Measurements from ENCODE around the gene CMC2. TPM values are rescaled to one million over a fixed set of nuclear protein-coding genes. Genes with fewer than 3 reads are reported as not detected.

Gene CMC2
- total RNA-seq, 1 experiment from 2014 or later: 82.0 TPM

DNA sequence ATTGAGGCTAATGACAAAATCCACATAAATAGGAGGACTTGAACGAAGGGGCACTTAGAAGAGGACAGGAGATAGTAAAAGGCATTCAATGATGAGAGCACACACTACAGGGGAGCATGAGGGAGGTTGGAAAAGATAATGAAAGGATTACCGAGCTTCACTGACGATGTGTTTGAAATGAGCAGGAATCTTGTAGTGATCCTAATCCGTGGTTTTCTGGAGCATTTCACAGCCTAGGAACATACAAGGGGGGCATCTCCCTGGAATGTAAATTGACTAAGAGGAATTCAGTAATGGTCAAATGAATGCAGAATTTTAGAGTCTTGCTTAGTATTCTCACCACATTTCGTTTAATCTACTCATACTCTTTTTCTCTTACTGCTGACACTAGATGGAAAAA lies 34.2 kb upstream of the CMC2 start:
- in situ Hi-C loops (cut with HindIII; ENCODE audit: low pct_unique_long_range_greater_than_20kb, low sequenced_read_pairs) (no loop called here), intact Hi-C loops (cut with micrococcal nuclease; ENCODE audit: unreplicated experiment) (no loop called here)
- H3K27me3 ChIP-seq (ENCODE audit: control insufficient read depth, insufficient read depth, low read length): no peaks in the 10 kb centered on the region
- ChIA-PET POLR2A (no interaction called here), CTCF (no interaction called here)
- DNase-seq (ENCODE audit: low read depth, low spot score) (no peak), ATAC-seq (no peak)
- H3K36me3 ChIP-seq (ENCODE audit: control insufficient read depth, insufficient read depth, low read length): peaks cover 10% of the 10 kb centered on the region
- H3K27ac ChIP-seq (ENCODE audit: low read length): no peak overlapping the region
- TF ChIP-seq, protein P1, sequence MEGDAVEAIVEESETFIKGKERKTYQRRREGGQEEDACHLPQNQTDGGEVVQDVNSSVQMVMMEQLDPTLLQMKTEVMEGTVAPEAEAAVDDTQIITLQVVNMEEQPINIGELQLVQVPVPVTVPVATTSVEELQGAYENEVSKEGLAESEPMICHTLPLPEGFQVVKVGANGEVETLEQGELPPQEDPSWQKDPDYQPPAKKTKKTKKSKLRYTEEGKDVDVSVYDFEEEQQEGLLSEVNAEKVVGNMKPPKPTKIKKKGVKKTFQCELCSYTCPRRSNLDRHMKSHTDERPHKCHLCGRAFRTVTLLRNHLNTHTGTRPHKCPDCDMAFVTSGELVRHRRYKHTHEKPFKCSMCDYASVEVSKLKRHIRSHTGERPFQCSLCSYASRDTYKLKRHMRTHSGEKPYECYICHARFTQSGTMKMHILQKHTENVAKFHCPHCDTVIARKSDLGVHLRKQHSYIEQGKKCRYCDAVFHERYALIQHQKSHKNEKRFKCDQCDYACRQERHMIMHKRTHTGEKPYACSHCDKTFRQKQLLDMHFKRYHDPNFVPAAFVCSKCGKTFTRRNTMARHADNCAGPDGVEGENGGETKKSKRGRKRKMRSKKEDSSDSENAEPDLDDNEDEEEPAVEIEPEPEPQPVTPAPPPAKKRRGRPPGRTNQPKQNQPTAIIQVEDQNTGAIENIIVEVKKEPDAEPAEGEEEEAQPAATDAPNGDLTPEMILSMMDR (IDR thresholded peaks at IDR 0.05): no peak
- TF ChIP-seq SIN3A (IDR thresholded peaks at IDR 0.05; ENCODE audit: borderline replicate concordance, insufficient read depth, low read depth, low read length) (no peak), POLR2AphosphoS5 (IDR thresholded peaks at IDR 0.05; ENCODE audit: low read depth, low read length) (no peak), TCF7L2 (IDR thresholded peaks at IDR 0.05; ENCODE audit: low read depth, low read length) (no peak)
- TF ChIP-seq, protein P2, sequence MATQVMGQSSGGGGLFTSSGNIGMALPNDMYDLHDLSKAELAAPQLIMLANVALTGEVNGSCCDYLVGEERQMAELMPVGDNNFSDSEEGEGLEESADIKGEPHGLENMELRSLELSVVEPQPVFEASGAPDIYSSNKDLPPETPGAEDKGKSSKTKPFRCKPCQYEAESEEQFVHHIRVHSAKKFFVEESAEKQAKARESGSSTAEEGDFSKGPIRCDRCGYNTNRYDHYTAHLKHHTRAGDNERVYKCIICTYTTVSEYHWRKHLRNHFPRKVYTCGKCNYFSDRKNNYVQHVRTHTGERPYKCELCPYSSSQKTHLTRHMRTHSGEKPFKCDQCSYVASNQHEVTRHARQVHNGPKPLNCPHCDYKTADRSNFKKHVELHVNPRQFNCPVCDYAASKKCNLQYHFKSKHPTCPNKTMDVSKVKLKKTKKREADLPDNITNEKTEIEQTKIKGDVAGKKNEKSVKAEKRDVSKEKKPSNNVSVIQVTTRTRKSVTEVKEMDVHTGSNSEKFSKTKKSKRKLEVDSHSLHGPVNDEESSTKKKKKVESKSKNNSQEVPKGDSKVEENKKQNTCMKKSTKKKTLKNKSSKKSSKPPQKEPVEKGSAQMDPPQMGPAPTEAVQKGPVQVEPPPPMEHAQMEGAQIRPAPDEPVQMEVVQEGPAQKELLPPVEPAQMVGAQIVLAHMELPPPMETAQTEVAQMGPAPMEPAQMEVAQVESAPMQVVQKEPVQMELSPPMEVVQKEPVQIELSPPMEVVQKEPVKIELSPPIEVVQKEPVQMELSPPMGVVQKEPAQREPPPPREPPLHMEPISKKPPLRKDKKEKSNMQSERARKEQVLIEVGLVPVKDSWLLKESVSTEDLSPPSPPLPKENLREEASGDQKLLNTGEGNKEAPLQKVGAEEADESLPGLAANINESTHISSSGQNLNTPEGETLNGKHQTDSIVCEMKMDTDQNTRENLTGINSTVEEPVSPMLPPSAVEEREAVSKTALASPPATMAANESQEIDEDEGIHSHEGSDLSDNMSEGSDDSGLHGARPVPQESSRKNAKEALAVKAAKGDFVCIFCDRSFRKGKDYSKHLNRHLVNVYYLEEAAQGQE (IDR thresholded peaks at IDR 0.05; ENCODE audit: insufficient read depth in 1 of 2, low read depth in 2 of 2, low read length in 1 of 2): no peak
- H3K9me3 ChIP-seq (ENCODE audit: control insufficient read depth, insufficient read depth, low read depth, low read length): no peaks in the 10 kb centered on the region
- H3K4me3 ChIP-seq (ENCODE audit: low read depth in 2 of 2, low read length in 2 of 2): no peak overlapping the region
- no peaks in the 10 kb centered on the region; the same call in 1 of the 2 replicates for H3K4me1 ChIP-seq (ENCODE audit: control insufficient read depth, insufficient read depth, low read length)
- no TSS peak for BruUV-seq (replicated peaks)

DNA sequence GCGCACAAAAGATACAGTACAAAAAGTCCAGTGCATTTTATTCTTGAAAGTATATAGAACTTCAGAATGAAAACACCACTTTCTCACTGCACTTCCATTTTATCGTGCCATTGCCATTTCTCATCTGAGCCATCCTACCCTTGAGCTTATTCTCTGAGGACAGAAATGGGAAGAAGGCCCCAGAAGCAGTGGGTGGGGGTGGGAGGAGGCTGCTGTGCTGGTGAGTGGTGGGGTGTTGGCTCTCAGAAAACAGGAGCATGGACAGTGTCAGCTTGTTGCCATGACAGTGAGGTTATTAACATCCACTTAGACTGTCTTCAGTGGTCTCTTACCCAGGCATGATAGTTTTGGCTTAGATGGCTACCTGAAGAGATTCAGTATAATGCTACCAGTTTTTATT lies 33.4 kb upstream of the CMC2 start:
- in situ Hi-C loops (cut with HindIII; ENCODE audit: low pct_unique_long_range_greater_than_20kb, low sequenced_read_pairs): no loop called here
- ATAC-seq: no peak
- peaks cover 10% of the 10 kb centered on the region for H3K36me3 ChIP-seq (ENCODE audit: control insufficient read depth, insufficient read depth, low read length)
- no peak overlapping the region for H3K27ac ChIP-seq (ENCODE audit: low read length)
- no peaks in the 10 kb centered on the region for H3K27me3 ChIP-seq (ENCODE audit: control insufficient read depth, insufficient read depth, low read length)
- intact Hi-C loops (cut with micrococcal nuclease; ENCODE audit: unreplicated experiment): no loop called here
- no TSS peak for BruUV-seq (replicated peaks)
- CTCF ChIA-PET: no interaction called here
- POLR2A ChIA-PET: interaction anchor here (0.6 kb wide), 1 partner anchor 52 kb away, joined by 10 read pairs; no protein-coding TSS in a partner anchor
- no peaks in the 10 kb centered on the region; the same call in 1 of the 2 replicates for H3K4me1 ChIP-seq (ENCODE audit: control insufficient read depth, insufficient read depth, low read length)
- DNase-seq (ENCODE audit: low read depth, low spot score): no peak
- H3K4me3 ChIP-seq (ENCODE audit: low read depth in 2 of 2, low read length in 2 of 2): no peak overlapping the region
- TF ChIP-seq TCF7L2 (IDR thresholded peaks at IDR 0.05; ENCODE audit: low read depth, low read length) (no peak), SIN3A (IDR thresholded peaks at IDR 0.05; ENCODE audit: borderline replicate concordance, insufficient read depth, low read depth, low read length) (no peak), POLR2AphosphoS5 (IDR thresholded peaks at IDR 0.05; ENCODE audit: low read depth, low read length) (no peak)
- TF ChIP-seq, protein P2 (IDR thresholded peaks at IDR 0.05; ENCODE audit: insufficient read depth in 1 of 2, low read depth in 2 of 2, low read length in 1 of 2): no peak
- TF ChIP-seq, protein P1 (IDR thresholded peaks at IDR 0.05): no peak
- H3K9me3 ChIP-seq (ENCODE audit: control insufficient read depth, insufficient read depth, low read depth, low read length): no peaks in the 10 kb centered on the region

All from Panc1 (cell line).